C4-2B (cell line): Measurements from ENCODE around the gene ANTXRL.

Experiments used
- ZFX ChIP-seq: fragments of 450-650 bp; IDR thresholded peaks from 2 replicates; pipeline ENCODE4 v1.6.1; 2017
- TF ChIP-seq, protein P1 (sequence below): fragments of 450-650 bp; conservative IDR thresholded peaks from 2 replicates; pipeline ENCODE4 v1.5.1; 2017; ENCODE audit warnings: mild to moderate bottlenecking

DNA sequence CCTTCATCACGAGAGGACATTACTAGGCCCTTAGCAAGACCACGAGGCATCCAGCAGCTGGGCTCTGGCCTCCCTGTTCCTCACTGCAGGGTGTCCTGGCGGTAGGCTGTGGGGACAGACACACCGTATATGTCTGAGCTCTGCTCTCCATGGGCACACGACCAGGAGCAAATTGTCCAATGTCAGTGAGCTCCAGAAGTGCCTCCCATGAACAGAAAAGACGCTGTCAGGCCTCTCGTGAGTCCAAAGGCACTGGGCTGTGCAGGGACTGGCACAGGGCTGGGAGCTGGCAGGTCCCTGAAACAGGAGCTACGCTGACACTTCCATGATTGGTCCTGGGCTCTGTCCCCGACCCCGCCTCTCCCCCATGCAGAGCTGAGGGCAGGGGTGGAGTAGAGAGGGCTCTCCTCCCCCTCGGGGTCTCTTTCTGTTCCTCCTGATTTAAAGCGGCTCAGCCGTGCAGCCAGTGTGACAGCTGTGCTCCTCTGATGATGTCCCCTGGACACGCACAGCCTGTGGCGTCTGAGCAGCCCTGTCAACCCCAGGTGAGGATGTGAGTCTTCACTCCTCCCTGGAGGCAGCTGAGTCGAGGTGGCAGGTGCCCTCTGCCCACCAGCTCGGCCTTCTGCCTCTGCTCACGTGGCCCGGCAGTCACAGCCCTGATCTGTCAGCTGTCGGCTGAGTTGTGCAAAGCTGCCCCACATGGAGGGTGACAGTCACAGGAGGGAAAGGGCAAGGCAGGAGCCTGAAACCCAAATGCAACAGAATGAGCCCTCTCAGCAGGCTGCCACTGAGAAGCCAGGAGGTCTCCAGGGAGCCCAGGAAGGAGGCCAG, 13.0 kb downstream of the ANTXRL start:
- TF ChIP-seq, protein P1, sequence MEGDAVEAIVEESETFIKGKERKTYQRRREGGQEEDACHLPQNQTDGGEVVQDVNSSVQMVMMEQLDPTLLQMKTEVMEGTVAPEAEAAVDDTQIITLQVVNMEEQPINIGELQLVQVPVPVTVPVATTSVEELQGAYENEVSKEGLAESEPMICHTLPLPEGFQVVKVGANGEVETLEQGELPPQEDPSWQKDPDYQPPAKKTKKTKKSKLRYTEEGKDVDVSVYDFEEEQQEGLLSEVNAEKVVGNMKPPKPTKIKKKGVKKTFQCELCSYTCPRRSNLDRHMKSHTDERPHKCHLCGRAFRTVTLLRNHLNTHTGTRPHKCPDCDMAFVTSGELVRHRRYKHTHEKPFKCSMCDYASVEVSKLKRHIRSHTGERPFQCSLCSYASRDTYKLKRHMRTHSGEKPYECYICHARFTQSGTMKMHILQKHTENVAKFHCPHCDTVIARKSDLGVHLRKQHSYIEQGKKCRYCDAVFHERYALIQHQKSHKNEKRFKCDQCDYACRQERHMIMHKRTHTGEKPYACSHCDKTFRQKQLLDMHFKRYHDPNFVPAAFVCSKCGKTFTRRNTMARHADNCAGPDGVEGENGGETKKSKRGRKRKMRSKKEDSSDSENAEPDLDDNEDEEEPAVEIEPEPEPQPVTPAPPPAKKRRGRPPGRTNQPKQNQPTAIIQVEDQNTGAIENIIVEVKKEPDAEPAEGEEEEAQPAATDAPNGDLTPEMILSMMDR = no peak
- TF ChIP-seq ZFX = no peak
